Hematopoietic multipotent progenitor cell treated with erythropoietin and hydrocortisone succinate and interleukin-3 and kit ligand, for 8 days (in vitro differentiated cells): ENCODE data around the gene SBSN.
"Not testable (repeated sequence)": the region's sequence is repeated elsewhere in the genome, so short reads cannot be mapped to it uniquely, and the experiment has no call there.

Experiments used
- DNase-seq: peaks from one replicate; pipeline ENCODE4 v3.0.0-alpha.2; 2015

The SBSN gene

DNA sequence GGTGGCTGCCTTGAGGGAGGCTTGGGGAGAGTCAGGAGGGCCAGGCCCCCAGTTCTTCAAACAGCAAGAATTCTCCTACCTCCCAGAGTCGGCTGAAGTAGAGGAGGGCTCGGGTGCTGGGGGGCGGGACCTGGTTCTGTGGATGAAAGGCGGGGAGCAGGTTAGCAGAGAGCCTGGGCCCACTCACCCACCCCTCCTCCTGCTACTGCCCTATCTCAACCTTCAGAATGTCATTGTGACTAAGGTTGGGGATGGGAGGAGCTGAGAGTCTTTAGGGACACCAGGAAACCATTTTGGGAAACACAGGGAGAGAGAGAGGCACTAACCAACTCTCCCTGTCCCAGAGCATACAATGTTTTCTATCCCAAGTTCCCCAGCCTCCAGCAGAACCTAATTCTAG lies 25.4 kb downstream of the SBSN start:
- no peak for DNase-seq

DNA sequence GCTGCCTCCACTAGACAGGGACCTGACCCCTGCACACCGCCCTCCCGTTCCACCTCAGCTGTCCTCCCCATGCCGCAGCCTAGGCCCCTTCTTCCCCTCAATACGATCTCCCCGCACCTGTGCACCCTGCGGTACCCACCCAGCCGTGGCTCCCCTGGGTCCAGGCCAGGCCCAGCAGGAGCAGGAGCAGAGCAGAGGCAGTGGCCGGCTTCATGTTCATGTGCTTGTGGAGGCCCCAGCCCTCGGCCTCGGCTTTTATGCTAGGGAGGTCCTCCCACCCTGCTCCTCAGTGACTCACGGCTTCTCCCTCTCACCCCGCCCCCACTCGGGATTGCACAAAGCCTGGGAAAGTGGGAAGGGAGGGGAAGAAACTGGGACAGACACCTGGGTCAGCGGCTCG lies 26.4 kb downstream of the SBSN start:
- DNase-seq, result no peak

DNA sequence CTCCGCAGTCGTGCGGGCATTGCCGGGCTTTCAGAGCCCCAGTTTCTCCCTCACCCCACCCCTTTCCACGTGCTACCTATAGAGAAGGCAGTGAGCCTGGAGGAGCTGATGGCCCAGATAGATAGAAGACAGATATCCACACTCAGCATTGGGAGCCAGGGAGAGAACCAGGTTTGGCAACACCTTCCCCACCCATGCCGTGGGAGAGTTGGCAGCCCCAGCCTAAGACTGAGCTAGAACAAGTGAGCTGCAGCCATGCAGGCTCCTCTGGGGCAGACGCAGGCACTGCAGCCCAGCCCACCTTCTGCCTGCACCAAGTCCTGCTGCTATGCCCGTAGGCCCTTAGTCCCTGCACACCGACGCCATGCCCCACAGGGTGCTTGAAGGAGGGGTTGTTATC lies 27.5 kb downstream of the SBSN start:
- DNase-seq, result no peak

DNA sequence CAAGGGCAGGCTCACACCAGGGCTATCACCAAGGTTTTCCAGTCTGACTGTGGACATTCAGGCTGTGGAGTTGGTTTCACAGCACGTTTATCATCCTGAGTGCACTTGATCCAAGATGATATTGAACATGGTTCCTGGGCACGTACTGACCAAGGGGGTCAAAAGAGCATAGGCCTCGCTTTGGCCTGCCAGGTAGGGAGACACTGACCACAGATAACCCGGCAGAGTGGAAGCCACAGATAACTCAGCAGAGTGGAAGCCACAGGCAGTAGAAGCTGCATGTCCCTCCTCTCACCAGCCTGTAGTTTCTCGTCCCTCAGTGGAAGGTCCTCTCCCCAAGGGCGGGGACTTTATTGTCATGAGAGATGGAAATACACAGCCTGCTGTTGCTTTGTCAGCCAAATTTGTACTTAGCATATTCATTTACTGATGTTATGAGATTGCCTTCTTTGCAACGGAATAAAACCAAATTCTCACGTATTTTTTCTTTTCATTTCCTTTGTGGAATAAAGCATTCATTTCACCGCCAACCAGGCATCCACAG lies 29.1 kb downstream of the SBSN start:
- no peak for DNase-seq

DNA sequence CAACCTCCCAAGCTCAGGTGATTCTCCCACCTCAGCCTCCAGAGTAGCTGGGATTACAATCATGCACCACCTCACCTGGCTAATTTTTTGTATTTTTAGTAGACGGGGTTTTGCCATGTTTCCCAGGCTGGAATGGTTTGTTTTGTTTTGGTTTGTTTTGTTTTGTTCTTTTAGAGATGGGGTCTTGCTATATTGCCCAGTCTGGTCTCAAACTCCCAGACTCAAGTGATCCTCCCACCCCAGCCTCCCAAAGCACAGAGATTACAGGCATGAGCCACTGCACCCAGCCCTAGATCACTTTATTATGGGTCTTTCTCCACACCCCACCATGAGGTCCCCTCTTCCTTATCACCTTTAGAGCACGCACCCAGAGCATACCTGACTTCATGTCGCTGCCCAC lies 29.9 kb downstream of the SBSN start:
- no peak for DNase-seq

DNA sequence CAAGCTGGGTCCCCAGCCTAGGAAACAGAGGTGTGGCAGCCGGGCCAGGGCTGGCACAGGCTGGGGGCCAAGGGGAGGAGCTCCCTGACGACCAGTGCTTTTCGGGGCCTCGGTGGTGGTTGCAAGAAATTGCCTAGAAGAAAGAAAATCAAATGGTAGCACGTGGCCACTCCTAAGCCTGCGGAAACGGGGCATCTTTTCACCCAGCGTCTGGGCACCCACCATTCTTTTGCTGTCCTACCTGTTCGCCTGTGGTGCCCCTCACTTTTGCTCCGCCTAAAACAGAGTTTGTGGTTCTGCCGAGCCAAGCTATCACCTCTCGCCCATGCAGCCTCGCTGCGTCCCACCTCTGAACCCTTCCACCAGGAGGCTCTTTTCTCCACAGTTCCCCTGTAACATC lies 30.7 kb downstream of the SBSN start:
- DNase-seq, result no peak

DNA sequence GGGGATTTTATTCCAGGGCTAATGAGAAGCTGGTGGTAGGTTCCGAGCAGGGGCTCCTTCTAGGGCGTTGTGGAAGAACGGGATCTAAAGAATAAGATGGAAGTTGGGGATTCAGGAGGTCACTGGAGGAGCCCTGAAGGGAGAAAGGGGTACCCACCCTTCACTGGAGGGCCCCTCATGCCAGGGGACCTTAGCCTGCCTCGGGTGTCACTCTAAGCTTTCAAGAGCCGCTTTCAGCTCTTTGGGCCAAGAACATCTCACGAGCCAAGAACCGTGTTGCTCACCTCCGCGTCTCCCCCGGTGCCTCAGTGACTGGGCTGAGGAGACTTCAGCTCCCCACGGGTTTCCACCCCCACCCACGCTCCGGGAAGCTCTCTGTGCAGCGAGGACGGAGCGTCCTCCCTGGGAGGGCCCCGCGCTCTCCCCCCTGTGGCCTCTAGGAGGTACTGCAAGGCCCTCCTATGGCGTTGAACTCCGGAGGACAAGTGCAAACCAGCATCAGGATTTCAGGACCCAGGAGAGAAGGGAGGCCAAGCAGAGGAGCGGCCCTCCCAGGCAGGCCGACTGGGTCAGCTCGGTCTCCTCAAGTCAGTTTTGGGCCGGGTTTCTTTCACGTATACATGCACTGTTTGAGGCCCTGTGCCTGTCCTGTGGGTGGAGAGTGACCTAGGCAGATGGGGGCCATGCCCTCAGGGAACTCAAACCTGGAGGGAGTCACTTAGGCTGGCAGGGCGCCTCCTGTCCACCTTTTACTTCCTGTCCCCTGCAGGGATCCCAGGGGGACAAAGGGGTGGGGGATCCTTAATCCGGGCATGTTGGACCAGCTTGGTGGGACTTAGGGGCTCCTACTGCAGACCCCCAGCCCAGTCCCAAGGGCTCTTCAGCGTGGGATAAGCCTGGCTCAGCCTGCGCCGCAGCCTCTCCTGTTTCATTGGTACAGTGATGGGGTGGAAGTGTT lies 32.7 kb downstream of the SBSN start:
- peak; percentile 54 for DNase-seq

DNA sequence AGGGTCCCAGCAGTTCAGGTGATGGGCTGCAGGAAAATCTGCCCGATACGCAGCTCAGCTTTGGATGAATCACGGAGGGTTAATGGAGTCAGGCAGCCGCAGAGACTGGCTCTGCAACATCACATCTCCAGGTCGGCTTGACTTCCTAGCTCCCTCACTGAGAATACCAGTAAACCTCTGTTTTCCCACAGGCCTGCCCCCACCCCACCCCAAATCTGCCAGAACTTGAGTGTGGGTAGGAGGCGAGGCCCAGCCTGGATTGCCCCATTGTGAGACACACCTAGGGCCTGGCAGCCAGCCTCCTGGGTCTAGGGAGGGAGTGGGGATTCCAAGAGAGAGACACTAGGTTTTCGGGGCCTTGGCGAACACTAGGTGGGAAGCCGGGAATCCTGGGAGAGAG lies 34.1 kb downstream of the SBSN start:
- no peak for DNase-seq

DNA sequence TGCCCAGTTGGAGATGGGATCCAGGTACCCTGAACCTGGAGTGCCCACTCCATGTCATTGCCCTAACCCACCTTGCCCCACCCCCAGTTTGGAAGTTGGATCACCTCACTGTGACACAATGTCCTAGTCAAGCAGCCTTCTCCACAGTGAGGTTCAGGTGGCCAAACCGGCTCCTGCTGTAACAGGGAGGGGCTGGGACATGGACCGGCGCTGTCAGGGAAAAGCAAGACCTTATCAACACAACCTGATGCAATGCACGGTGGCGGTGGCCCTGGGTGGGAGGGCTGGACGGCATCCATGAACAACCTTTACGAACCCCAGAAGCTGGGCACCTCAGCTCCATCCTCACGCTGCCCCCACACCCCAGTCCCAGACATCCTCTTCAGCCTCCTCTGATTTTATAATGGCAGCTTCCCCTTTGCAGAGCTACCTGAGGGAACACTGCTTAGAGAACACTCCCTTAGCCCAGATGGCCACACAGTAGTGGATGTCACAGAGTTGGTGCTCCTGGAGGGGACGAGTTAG lies 36.2 kb downstream of the SBSN start:
- DNase-seq, result no peak

DNA sequence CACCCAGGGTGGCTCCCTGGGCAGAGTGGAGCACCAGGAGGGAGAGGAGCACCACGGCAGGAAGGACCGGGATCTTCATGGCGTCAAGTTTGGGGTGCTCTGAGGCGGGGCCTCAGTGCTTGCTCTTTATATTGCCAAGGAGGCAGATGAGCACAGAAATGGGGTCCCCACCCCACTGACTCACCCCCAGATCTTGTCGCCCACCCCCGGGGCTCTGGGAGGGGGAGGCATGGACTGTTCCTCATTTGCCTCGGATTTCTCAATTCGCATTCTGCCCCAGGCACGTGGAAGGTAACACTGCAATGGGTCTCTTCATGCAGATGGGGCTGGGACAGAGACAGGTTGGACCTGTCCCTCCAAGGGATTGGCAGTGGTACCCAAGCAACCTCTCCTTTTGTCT lies 37.7 kb downstream of the SBSN start, which contains the start of gene KRTDAP:
Gene KRTDAP, minus strand, starts transcription at position 101 of the 400 bp plus-strand sequence. Its CDS starts 22 bp downstream, at position 79.
- DNase-seq, result no peak

DNA sequence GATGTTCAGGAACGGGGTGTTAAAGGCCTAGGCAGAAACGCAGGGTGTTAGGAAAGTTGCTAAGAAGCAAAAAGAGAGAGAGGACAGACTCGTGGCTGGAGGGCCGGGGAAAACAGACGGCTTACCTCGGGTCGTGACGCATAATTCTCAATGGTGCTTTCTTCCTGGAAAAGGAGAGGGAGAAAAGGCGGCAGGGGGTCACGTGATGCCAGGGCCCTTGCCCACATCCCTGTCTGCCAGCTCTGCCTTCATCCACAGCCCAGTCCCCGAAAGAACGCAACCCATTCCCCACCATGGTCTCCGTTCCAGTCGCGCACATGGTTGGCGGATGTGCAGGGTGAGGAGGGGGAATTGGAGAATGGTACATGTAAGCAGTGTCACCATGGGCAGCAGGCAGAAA lies 39.4 kb downstream of the SBSN start:
- DNase-seq, result no peak

DNA sequence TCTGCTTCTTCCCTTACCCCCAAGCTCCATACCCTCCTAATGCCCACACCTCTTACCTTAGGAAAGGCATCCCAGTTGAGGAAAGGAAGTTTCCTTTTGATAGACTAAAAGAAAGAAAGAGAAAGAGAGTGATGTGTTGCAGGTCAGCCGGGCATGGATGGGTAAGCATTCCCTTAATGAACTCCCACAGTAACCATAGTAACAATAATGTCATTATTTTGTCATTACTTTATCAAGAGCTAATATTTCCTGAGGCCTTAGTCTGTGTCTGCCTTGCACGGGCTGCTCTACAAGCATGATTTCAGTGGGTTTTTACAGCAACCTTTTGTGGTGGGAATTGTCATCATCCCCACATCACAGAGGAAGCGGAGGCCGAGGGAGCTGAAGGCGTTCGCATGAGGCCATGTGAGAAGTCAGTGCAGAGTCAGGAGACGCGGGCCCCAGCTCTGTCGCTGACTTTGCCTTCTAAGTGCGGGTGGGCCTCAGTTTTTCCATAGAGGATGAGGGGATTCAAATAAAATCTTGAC lies 40.4 kb downstream of the SBSN start:
- DNase-seq, result no peak

DNA sequence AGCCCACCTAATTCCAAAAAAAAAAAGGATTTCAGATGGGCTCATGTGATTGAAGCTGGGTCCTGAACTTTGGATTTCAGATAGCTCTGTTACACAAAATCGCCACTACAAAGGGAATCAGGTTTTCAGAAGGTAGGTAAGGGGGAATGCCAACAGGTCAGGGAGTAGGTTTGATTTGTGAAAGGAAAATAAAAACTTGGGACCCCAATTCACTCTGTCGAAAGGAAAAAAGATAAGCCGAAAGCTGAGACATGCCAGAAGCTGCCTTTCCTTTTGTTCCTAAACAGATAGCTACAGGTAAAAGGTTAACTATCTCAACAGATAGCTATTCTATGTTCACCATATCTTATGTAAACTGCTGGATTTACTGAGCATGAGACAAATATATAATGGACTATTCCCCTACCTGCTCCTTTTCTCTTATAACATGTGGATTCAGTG lies 41.8 kb downstream of the SBSN start:
- no peak for DNase-seq

DNA sequence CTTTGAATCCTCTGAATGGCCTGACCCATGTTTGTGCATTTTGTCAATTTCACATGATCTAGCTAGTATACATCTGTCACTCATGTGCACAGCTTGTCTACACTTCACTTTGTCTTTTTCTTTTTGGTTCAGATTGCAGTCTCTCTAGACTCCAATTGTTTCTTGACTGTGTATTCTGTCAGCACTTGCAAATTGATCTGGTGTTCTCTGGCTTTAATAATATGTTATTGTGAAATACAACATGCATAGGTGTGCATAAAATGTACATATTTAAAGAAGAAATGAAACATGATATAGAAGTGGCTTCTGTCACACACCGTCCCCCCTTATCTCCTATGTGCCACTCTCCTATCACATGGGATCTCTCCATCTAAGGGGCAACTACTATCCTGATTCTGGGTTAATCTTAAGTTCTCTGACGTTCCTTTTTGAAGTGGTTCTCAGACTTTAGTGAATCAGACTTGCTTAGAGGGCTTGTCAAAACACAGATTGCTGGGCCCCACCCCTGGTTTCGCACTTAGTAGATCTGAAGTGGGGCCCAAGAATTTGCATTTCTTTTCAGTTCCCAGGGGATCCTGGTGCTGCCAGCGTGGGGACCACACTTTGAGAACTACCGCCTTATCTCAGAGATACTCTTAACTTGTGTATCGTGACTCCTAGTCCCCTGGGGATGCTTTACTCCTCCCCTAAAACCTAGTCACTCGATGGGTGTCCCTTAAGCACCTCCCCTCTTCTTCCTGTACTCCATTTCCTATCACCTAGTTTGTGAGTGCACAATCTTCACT lies 43.7 kb downstream of the SBSN start:
- DNase-seq, result no peak

DNA sequence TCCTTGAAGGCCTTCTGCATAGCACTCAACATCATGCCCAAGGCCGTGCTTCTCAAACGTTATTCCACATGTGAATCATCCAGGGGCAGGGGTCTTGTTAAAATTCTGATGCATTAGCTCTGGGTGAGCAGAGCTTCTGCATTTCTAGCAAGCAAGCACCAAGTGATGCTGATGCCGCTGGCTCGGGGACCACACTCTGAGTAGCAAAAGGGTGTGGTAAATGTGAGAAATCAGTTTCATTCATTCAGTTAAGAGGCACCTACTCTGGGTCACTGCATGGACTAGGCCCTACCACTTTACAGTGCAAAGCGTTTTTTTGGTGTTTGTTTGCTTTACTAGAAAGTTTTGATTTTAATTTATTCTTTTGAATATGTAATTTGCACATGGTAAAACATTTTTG lies 45.0 kb downstream of the SBSN start:
- DNase-seq, result no peak

DNA sequence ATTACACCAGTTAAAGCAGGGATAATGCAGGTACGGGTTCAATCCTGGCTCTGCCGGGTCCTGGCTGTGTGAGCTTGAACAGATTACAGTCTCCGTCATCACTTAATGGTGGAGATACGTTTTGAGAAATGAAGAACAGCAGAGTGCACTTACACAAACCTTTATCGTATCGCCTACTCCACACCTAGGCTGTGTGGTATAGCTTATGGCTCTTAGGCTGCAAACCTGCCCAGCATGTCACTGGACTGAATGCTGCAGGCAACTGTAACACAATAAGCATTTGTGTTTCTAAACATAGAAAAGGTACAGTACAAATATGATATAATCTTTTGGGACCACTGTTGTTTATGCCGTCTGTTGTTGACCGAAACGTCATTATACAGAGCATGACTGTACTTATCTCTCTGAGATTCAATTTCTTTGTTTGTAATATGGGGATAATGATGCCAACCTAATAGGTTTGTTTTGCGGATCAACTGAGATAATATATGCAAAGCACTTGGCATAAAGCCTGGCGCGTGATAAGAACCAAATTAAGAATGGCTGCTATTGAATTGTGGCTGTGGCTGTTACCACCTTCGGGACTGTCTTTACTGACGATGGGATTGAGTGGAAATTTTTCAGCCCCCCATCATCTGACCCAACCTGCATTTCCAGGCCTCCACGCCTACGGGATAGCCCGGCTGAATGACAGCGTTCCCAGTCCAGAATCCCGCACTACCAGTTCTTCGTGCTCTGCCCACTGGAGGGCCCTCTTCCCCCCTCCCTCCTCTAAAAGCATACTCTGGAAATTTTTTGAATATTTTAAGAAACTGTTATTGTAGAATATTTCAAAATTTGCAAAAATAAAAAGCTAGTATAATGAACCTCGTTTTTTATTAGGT lies 49.1 kb downstream of the SBSN start:
- DNase-seq, result no peak

DNA sequence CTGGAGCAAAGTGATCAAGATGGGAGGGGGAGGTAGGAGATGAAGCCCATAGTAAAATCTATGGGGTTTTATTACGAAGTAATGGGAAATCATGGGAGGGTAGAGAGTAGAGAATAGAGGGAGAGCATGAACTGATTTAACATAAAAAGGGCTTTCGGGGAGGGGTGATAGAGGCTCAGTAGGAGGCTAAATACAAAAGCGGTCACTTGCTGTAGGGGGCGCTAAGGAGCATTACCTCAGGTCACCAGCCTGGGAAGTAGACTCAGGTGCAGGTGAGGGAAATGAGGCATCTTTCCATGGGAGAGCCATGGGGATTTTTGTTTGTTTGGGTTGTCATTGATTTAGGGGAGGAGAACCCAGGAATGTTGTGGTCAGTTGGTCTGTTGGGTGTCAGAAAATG lies 52.0 kb downstream of the SBSN start:
- no peak for DNase-seq

DNA sequence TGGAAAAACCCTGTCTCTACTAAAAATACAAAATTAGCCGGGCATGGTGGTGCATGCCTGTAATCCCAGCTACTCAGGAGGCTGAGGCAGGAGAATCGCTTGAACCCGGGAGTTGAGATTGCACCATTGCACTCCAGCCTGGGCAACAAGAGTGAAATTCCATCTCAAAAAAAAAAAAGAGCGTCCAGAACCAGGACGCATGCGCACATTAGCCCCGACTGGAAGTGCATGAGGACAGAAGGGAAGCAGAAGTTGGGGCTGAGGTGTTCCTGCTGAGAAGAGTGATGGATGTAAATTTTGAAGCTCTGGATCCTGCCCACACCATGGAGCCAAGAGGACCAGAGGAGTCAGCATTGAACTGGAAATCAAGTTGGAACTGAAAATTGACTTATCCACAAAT lies 53.5 kb downstream of the SBSN start:
- DNase-seq, result not testable (repeated sequence)

DNA sequence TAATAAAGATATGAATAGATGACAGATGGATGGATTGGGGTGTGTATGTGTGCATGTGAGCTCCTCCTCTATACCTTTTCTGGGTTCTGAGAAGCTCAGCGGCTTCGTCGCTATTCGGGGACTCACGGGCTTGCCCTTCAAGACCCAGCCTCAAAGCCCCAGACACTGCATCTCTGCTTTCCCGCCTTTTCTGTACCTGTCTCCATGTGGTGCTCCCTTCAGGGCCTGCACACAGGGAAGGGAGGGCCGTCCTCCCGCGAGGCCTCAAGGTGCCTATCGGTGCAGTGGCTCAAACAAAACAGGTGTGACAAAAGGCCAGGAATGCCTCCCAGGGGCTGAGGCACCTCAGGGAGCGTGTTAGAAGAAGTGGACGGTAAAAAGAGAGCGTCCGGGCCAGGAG lies 54.0 kb downstream of the SBSN start:
- DNase-seq, result no peak
